ENCODE results near the gene PRKAR2A. TPM values are rescaled to one million over a fixed set of nuclear protein-coding genes. Genes with fewer than 3 reads are reported as not detected.
A peak's percentile ranks its signal among the peaks of the same experiment; 100 is the strongest.

PRKAR2A gene
- total RNA-seq, 1 experiment from 2014 or later = 48.0 TPM

DNA sequence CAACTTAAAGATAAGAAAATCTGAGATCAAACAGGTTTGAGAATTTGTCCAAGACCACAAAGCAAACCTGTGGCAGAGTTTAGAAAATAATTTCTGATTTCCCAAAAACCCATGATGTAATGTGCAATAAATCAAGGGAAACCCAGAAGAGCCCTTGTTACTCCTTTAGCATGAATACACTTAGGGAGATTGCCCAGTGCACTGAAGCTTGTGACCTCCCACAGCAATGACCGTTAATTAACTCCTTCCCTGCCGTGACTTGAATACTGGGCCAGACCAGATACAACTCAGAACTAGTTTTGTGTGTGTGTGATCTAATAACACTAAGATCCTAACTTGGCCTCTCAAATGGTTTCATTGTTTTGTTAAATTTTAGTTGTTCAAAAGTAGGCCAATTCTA lies 2.5 kb downstream of the PRKAR2A start:
- intact Hi-C loops (cut with micrococcal nuclease; ENCODE audit: unreplicated experiment) = no loop called here
- H3K27me3 Mint-ChIP-seq (ENCODE audit: unreplicated experiment) = no peaks in the 10 kb centered on the region
- H3K27ac Mint-ChIP-seq (ENCODE audit: unreplicated experiment) = no peak overlapping the region
- no peak for DNase-seq
- peaks cover 20% of the 10 kb centered on the region for H3K36me3 Mint-ChIP-seq (ENCODE audit: insufficient read depth, unreplicated experiment)
- TSS peak; percentile 17 for BruUV-seq (replicated peaks)
- TF ChIP-seq CTCF (IDR thresholded peaks at IDR 0.05; ENCODE audit: unreplicated experiment) = no peak
- H3K9me3 Mint-ChIP-seq (ENCODE audit: low read depth, unreplicated experiment) = no peaks in the 10 kb centered on the region
- peaks cover 7% of the 10 kb centered on the region for H3K4me1 Mint-ChIP-seq (ENCODE audit: low read depth, unreplicated experiment)
- H3K4me3 Mint-ChIP-seq (ENCODE audit: low read depth, unreplicated experiment) = no peak overlapping the region
- CTCF ChIA-PET = no interaction called here

DNA sequence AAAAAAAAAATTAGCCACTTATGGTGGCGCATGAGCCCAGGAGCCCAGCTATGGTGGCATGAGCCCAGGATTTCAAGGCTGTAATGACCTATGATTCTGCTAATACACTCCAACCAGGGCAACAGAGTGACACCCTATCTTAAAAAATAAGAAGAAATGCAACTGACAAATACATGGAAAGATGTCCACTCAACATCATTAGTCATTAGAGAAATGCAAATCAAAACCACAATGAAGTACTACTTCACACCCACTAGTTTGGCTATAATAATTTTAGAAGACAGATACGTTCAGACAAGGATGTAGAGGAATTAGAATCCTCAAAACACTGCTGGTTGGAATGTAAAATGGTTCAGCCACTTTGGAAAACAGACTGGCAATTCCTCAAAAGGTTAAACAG lies 10.5 kb downstream of the PRKAR2A start:
- intact Hi-C loops (cut with micrococcal nuclease; ENCODE audit: unreplicated experiment) = no loop called here
- CTCF ChIA-PET = interaction anchor here (0.5 to 0.7 kb wide), 2 partner anchors 20 to 39 kb away, joined by 3 to 5 read pairs; no protein-coding TSS in a partner anchor
- no peaks in the 10 kb centered on the region for H3K4me1 Mint-ChIP-seq (ENCODE audit: low read depth, unreplicated experiment)
- TF ChIP-seq CTCF (IDR thresholded peaks at IDR 0.05; ENCODE audit: unreplicated experiment) = no peak
- H3K4me3 Mint-ChIP-seq (ENCODE audit: low read depth, unreplicated experiment) = no peak overlapping the region
- no peaks in the 10 kb centered on the region for H3K9me3 Mint-ChIP-seq (ENCODE audit: low read depth, unreplicated experiment)
- no peaks in the 10 kb centered on the region for H3K27me3 Mint-ChIP-seq (ENCODE audit: unreplicated experiment)
- peaks cover 10% of the 10 kb centered on the region for H3K36me3 Mint-ChIP-seq (ENCODE audit: insufficient read depth, unreplicated experiment)
- no peak for DNase-seq
- no peak overlapping the region for H3K27ac Mint-ChIP-seq (ENCODE audit: unreplicated experiment)
- BruUV-seq (replicated peaks) = no TSS peak

DNA sequence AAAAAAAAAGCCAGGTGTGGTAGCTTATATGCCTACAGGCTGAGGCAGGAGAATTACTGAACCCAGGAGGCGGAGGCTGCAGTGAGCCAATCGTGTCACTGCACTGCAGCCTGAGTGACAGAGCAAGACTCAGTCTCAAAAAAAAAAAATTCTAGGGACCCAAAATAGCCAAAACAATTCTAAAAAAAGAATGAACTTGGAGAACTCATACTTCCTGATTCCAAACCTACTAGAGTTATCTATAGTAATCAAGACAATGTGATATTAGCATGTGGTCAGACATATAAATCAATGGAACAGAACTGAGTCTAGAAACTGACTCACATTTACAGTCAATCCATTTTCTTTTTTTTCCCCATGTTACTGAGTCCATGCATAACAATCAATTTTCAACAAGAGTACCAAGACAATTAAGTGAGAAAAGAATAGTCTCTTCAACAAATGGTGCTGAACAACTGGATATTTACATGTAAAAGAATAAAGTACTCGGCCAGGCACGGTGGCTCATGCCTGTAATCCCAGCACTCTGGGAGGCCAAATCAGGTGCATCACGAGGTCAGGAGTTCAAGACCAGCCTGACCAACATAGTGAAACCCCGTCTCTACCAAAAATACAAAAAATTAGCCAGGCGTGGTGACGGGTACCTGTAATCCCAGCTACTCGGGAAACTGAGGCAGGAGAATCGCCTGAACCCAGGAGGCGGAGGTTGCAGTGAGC lies 11.9 kb downstream of the PRKAR2A start:
- no peaks in the 10 kb centered on the region for H3K9me3 Mint-ChIP-seq (ENCODE audit: low read depth, unreplicated experiment)
- no peak overlapping the region for H3K27ac Mint-ChIP-seq (ENCODE audit: unreplicated experiment)
- BruUV-seq (replicated peaks) = no TSS peak
- no peak for TF ChIP-seq CTCF (IDR thresholded peaks at IDR 0.05; ENCODE audit: unreplicated experiment)
- H3K4me1 Mint-ChIP-seq (ENCODE audit: low read depth, unreplicated experiment) = no peaks in the 10 kb centered on the region
- no peak overlapping the region for H3K4me3 Mint-ChIP-seq (ENCODE audit: low read depth, unreplicated experiment)
- CTCF ChIA-PET = interaction anchor here (0.7 kb wide), 2 partner anchors 52 to 847 kb away, joined by 3 read pairs; no protein-coding TSS in a partner anchor
- intact Hi-C loops (cut with micrococcal nuclease; ENCODE audit: unreplicated experiment) = no loop called here
- DNase-seq = no peak
- no peaks in the 10 kb centered on the region for H3K27me3 Mint-ChIP-seq (ENCODE audit: unreplicated experiment)
- peaks cover 10% of the 10 kb centered on the region for H3K36me3 Mint-ChIP-seq (ENCODE audit: insufficient read depth, unreplicated experiment)

DNA sequence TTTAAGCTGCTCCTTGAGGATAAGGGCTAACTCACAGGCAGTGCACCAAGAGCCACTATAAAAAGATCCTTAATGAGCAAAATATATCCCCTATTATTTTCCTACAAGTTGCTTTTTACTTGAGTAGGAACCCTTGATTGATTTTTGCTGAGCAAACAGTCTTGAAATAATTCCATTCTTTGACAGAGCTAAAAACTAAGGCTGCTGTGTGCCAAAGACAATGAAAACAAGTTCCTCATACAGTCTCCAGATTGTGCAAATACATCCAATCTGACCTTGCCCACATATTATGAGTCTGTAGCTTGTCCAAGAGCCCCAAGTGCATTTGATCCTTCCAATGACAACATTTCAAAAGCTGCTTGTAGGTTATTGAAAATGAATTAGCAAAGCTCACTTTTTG lies 15.0 kb downstream of the PRKAR2A start:
- DNase-seq = no peak
- H3K27me3 Mint-ChIP-seq (ENCODE audit: unreplicated experiment) = no peaks in the 10 kb centered on the region
- H3K9me3 Mint-ChIP-seq (ENCODE audit: low read depth, unreplicated experiment) = no peaks in the 10 kb centered on the region
- intact Hi-C loops (cut with micrococcal nuclease; ENCODE audit: unreplicated experiment) = no loop called here
- CTCF ChIA-PET = interaction anchor here (0.6 to 0.8 kb wide), 3 partner anchors 27 to 1090 kb away, joined by 3 to 4 read pairs (median 4); no protein-coding TSS in a partner anchor
- no peak overlapping the region for H3K4me3 Mint-ChIP-seq (ENCODE audit: low read depth, unreplicated experiment)
- no peak overlapping the region for H3K27ac Mint-ChIP-seq (ENCODE audit: unreplicated experiment)
- BruUV-seq (replicated peaks) = no TSS peak
- TF ChIP-seq CTCF (IDR thresholded peaks at IDR 0.05; ENCODE audit: unreplicated experiment) = no peak
- no peaks in the 10 kb centered on the region for H3K36me3 Mint-ChIP-seq (ENCODE audit: insufficient read depth, unreplicated experiment)
- H3K4me1 Mint-ChIP-seq (ENCODE audit: low read depth, unreplicated experiment) = no peaks in the 10 kb centered on the region

Data from Calu3 (cell line).